ENCODE data around the gene SLC27A4. TPM values are rescaled to one million over a fixed set of nuclear protein-coding genes. Genes with fewer than 3 reads are reported as not detected.

Gene SLC27A4
- total RNA-seq, 1 donor from 2014 or later, result 45.1 TPM

- DNase-seq (ENCODE audit: extremely low read depth, low read depth, low spot score), result no peak
Observed at GRCh38 chr9:128361986-128362646, 21.8 kb downstream of the SLC27A4 start.

GRCh38 chr9:128362774-128363173, 22.4 kb downstream of the SLC27A4 start:
- no peak for DNase-seq (ENCODE audit: extremely low read depth, low read depth, low spot score)

- DNase-seq (ENCODE audit: extremely low read depth, low read depth, low spot score), result no peak
Observed at GRCh38 chr9:128365525-128365924, 25.2 kb downstream of the SLC27A4 start.

GRCh38 chr9:128369024-128369706, 28.8 kb downstream of the SLC27A4 start:
- no peak for DNase-seq (ENCODE audit: extremely low read depth, low read depth, low spot score)

GRCh38 chr9:128370367-128370751, 30.0 kb downstream of the SLC27A4 start:
- no peak for DNase-seq (ENCODE audit: extremely low read depth, low read depth, low spot score)

GRCh38 chr9:128370752-128371629, 30.7 kb downstream of the SLC27A4 start, which contains the start of gene URM1:
TSS of gene URM1 (plus strand) at chr9:128371374. CDS start at chr9:128371381, 7 bp downstream.
- no peak for DNase-seq (ENCODE audit: extremely low read depth, low read depth, low spot score)

- no peak for DNase-seq (ENCODE audit: extremely low read depth, low read depth, low spot score)
Observed at GRCh38 chr9:128371630-128372117, 31.3 kb downstream of the SLC27A4 start.

- no peak for DNase-seq (ENCODE audit: extremely low read depth, low read depth, low spot score)
Observed at GRCh38 chr9:128372188-128372641, 31.9 kb downstream of the SLC27A4 start.

- no peak for DNase-seq (ENCODE audit: extremely low read depth, low read depth, low spot score)
Observed at GRCh38 chr9:128372784-128373183, 32.5 kb downstream of the SLC27A4 start.

- DNase-seq (ENCODE audit: extremely low read depth, low read depth, low spot score), result no peak
Observed at GRCh38 chr9:128374221-128374675, 33.9 kb downstream of the SLC27A4 start.

- no peak for DNase-seq (ENCODE audit: extremely low read depth, low read depth, low spot score)
Observed at GRCh38 chr9:128375865-128376264, 35.5 kb downstream of the SLC27A4 start.

GRCh38 chr9:128382261-128382660, 41.9 kb downstream of the SLC27A4 start:
- no peak for DNase-seq (ENCODE audit: extremely low read depth, low read depth, low spot score)

- DNase-seq (ENCODE audit: extremely low read depth, low read depth, low spot score), result no peak
Observed at GRCh38 chr9:128383007-128383753, 42.9 kb downstream of the SLC27A4 start.

- DNase-seq (ENCODE audit: extremely low read depth, low read depth, low spot score), result no peak
Observed at GRCh38 chr9:128383791-128384190, 43.5 kb downstream of the SLC27A4 start.

- DNase-seq (ENCODE audit: extremely low read depth, low read depth, low spot score), result no peak
Observed at GRCh38 chr9:128384801-128385495, 44.6 kb downstream of the SLC27A4 start.

GRCh38 chr9:128385496-128386460, 45.5 kb downstream of the SLC27A4 start:
- no peak for DNase-seq (ENCODE audit: extremely low read depth, low read depth, low spot score)

GRCh38 chr9:128388150-128388549, 47.8 kb downstream of the SLC27A4 start:
- DNase-seq (ENCODE audit: extremely low read depth, low read depth, low spot score), result no peak

GRCh38 chr9:128389395-128390149, 49.2 kb downstream of the SLC27A4 start:
- DNase-seq (ENCODE audit: extremely low read depth, low read depth, low spot score), result no peak
